Stimulated activated CD4-positive, alpha-beta T cell treated with anti-CD3 and anti-CD28 coated beads, TNF-alpha, amount 100 ng/mL, for 4 hours (primary cell): ENCODE results near the gene SHC2.
"Not testable (repeated sequence)": the region's sequence is repeated elsewhere in the genome, so short reads cannot be mapped to it uniquely, and the experiment has no call there.

Experiments
- DNase-seq, 3 experiments: peaks; one replicate each; pipeline ENCODE4 v3.0.0-alpha.2; 2020; ENCODE audit warnings: low read depth in 3 of 3

Gene SHC2

DNA sequence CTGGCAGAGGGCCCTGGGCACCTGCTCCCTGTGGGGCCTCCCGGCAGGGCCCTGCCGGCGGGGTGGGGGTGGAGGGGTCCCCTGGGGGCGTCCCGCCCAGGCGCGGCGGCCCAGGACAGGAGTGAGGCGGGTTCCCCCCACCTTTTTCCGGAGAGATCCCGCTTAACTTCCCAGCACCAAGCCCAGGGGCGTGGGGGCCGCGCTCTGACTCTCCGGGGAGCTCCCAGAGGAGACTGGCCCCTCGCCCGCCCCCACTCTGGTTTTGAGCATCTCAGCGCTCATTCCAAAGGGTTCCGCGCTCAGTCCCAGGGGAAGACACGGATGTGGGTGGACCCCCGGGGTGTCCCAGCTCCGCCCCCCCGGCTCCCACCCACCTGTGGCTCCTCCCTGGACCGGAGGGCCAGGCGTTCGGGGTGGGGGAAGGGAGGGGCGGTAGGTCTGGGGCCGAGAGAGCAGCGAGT lies 52.4 kb downstream of the SHC2 start:
- no peak for DNase-seq

DNA sequence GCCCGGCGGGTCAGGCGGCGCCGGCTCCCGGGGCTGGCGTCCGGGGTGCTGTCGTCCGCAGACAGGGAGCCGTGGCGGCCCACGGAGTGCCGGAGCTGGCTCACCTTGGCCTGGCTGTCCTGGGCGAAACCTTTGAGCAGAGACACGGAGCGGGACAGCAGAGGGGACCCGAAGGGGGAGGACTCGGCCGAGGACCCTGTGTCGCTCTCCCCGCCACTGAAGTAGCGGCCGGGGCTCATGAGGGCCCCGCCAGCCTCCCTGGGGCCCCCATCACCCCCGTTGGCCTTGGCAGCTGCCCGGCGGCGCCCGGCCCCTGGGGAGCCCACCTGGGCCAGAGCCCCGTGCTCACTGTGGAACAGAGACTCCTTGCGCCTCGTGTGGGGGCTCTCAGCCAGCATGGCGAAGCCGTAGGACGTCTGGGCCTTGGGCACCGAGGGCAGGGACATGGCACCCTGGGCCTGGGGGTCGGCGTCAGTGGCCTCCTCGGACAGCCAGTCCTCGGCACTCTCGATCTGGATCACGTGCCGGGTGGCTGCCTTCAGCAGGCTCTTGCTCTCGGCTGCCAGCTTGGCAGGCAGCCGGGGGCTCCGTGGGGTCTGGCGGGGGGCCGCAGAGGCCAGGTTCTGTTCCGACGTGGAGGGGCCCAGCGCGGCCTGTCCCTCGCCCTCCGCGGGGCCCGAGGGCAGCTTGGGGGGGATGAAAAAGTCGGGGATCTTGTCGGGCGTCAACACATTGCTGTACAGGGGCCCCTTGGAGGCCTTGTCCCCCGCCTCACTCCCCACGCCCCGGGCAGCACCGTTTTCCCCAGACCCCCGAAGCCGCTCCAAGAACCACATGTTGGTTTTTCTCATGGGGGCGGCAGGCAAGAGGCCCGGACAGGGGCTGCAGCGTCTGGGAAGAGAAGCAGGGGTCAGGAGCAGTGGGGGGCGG lies 53.1 kb downstream of the SHC2 start:
- no peak for DNase-seq

DNA sequence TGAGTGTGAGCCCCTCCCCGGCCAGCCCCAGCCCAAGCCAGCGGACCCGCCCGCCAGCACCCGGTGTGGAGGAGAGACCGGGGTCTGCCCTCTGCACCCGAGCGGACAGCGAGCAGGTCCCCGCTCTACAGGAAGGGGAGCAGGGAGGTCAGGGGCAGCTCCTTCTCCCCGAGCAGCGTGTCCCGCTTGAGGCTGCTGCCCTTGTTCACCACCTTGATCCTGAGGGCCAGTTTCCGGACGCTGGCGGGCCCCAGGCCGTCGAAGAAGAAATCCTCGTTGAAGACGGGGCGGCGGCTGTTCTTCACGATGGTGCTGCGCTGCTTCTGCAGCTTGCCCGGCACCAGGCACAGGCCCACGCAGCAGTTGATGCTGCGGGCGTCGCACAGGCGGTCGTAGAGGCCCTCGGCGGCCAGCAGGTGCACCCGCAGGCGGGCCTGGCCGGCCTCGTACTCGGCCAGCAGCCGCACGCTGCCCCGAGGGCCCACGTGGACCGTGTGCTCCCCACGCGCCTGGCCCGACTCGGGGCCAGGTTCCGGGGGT lies 53.8 kb downstream of the SHC2 start:
- no peak for DNase-seq

DNA sequence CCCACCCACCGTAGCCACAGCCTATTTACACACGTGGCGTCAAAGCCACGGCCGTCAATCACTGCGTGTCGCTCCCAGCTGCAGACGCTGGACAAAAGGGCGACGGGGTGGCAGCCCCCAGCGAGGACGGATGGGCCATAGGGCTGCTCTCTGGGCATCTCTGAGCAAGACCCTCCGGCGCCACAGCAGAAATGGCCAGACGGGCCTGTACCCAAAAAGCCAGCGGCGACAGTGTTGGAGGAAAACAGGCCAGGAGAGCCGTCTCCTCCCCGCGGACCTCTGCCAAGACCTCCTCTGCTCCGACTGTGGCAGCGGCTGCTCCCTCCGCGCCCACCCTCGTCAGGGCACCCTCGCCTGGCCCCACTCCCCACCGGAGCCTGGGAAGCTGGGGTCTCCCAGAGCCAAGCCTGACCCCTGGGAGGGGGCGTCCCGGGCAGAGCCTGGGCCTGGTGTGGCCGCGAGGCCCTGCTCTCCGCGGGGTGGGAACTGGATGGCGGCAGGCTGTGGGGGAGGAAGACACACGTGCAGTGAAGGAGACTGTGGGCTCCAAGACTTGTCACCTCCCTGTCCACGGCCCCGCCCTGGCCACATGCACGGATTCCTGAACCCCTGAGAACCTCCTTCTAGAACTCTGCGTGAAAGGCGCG lies 54.6 kb downstream of the SHC2 start:
- no peak for DNase-seq

DNA sequence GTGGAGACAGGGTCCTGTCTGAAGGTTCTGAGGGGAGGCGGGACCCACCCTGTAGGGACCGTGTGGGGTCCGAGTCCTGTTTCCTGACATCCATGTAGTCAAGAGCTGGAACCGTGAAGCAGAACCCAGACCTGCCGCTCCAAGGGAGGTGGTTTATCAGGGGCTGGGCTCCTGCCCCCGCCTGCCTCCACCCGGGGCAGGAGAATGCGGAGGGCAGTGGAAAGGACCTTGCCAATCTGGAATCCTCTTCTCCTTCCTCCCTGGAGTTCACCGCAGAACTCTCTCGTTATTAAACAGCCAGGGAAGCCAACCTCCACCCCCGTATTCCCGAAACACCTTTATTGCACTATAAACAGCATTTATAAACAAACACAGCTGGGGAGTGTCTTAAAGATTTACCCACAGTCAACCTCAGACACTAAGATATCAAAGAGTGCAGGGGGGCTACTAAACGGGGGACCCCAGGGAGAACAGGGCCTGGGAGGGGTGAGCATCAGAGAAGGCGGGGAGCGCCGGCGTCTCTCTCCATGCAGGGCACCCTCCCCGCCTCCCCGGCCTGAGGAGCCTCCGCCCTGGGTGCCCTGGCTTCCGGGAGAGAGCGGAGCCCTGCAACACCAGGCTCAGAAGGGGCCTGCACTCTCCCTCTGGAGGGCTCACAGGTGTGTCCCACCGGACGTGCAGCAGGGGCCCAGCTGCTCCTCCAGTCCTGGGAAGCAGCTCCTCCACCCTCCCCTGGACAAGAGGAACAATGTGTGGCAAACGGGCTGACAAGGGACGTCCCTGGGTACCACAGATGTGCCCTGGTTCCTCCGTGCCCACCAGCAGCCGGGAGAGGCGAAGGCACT lies 55.5 kb downstream of the SHC2 start:
- no peak for DNase-seq

DNA sequence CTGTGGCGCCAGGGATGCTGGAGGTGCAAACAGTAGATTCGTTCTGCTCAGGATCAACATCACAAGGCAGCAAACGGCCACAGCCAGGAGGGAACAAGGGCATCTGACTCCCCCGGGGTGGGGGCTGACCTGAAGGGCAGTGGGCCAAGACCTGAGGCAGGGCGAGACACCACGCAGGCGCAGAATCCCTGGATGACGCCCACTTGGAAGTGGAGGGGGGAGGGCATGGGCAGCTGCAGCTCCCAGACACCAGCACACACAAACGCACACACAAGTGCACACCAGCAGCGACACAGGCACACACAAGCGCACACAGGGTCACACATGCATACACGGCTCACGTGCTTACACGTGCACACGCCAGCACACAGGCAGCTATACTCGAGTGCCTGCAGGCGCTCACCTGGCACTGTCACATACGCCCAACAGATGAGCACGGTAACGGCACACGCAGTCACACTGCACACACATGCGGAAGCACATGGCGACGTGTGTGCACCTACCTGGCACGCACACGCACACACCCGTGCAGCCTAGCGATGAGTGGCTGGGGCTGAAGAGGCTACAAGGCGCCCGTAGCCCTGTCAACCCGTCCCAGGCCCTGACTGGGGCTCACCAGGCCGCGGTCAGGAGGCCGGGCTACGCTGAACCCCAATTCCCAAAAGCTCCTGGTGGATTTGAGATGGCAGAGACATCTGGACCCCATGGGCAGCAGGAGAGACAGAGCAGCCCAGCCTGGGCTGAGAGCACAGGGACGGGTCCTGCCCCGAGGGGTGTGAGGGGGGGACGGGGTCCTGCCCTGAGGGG lies 57.4 kb downstream of the SHC2 start:
- DNase-seq = no peak

DNA sequence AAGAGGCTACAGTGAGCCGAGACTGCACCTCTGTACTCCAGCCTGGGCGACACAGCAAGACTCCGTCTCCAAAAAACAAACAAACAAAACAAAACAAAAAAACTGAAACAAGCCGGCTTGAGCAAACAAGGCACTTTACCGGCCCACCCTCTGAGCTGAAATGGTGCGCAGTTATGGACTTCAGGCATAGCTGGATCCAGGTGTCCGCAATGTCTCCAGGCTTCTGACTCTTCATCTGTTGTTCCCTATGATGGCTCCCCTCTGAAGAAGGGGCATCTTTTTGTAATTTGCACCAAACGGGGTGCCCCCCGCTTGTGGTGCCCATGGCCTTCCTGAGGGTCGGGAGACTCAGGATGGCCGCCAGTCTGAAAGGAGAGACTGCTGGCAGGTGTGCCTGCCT lies 58.0 kb downstream of the SHC2 start:
- DNase-seq = no peak

DNA sequence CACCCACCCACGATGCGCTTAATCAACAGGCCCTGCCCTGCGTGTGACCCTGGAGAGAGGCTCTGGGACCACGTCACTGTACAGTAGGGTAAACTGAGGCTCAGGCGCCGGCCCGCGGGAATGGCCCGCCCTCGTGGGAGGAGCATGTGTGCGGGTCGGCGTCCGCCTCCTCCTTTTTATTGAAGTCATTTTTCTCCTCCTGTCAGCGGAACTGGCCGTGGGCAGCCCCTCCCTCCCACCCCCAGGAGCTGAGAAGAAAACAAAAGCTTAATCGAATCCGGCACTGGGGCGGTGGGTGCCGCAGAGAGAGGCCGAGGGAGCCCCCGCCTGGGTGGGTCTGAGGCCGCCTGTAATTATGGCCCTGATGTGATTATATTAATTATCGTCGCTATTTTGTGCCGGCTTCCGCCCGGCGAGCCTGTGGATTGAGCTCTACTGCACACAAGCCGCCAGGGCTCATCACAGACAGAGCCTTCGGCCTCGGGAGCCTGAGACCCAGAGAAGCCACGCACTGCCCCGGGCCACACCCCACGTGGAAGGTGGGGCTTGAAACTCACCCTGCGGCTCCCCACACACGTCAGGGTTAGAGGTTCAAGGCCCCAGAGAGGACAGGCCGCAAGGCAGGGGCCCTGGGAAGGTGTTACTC lies 58.8 kb downstream of the SHC2 start:
- no peak for DNase-seq

DNA sequence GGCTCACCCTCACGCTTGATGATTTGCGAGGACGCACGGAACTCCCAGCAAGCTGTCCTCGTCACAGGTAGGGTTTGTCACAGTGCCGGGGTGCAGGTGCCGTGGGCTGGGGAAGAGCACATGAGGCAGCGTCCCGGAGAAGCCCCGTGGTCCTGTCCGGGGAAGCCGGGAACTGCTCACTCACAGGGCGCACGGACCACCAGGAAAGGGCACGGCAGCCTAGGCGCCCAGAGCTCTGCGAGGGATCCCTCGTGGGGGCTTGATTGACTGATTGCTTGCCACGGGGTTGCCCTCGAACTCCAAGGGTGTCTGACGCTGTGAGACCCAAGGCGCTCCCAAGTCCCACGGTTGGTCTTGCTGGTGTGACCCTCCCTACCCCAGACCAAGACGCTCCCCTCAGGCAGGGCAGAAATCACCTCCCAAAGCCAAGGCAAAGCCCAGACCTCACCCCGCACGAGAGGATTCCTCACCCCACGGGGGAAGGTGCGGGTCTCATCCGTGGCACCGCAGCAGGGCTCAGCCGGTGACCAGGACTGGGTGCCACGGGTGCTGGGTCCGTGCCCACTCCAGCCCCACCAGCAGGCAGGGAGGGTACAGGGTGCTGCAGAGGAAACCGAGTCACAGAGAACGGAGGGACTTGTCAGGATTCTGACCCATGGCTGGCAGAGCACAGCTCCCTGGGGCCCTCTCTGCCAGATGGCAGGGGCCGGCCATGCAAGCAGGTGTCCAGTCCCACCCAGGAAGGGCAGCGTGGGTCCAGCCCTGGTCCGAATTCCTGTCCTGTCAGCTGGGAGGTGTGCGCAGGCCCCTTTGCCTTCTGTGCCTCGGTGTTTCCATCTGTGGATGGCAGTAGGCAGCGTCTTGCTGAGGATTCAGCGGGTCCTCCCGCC lies 59.6 kb downstream of the SHC2 start:
- DNase-seq = no peak

DNA sequence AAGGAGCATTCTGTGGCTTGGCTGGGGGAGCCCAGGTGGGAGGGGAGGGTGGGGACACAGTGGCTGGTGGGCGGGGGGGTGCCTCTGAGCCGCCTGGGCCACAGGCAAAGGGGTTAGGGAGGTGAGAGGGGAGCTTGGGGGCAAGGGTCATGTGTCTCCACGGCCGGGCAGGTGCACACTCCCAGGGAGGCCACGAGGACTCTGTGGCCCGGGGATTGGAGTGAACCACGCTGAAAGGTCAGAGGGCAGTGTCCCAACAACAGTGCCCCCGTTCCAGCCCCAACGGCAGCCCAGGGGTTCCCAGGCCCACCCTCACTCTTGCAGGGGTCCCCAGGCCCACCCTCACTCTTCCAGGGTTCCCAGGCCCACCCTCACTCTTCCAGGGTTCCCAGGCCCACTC lies 61.5 kb downstream of the SHC2 start:
- DNase-seq = no peak

DNA sequence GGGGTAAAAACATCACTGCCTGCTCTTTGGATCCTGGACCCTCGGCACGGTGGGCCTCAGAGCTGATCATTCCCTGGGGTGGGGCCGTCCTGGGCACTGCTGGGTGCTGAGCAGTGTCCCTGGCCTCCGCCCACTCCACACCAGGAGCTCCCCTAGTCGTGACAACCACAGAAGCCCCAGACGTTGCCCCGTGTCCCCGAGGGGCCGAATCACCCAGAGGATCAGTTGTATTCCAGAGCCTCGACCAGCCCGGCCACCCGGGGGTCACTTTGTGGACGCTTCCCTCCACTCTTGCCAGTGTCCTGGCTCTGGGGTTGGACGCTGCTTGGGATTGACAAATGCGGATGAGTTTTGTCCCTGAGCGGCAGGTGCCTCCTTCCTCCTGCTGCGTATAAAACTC lies 62.1 kb downstream of the SHC2 start:
- no peak for DNase-seq

DNA sequence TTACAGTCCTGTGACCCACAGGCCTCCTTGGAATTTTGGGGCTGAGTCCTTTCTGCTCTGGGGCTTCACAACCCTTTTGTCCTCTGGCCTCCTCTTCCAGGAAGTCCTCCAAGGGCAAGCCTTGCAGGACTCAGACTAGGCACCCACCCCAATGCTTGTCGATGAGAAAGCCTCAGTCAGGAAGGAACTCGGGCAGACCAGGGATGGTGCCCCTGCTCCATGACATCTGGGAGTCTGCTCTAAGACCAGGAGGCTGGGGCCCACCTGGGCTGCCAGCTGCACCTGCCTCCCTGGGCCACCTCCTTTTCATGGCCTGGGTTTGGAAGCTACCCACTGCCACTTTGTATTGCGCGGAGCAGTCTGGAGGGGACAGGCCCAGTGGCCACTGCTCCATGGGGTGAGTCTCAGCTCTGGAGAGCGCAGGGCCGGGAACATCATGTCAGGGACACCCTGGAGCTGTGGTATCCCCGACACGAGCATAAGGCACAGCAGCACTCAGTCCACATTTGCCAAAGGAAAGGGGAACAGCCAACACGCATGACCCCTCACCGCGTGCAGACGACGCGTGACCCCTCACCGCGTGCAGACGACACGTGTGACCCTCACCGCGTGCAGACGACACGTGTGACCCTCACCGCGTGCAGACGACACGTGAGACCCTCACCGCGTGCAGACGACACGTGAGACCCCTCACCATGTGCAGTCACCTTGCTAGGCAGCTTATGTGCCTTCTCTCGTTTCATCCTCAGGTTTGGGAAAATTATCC lies 62.7 kb downstream of the SHC2 start:
- no peak for DNase-seq

DNA sequence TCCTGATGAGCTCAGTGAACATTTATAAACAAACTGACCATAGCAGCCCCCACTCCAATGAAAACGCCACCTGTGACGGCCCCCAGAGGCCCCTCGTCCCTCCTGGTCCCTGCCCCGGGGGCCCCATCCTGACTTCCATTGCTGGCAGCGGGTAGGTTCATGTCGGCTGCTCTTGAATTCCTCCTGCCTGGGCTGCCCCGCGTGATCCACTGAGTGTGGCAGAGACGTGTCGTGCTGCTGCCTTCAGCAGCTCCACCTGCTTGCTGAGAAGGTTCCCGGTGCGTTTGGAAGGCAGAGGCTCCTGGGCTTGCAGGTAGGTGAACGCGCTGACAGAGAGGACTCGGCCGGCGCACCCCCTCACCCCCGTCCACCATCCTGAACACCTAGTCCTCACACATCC lies 63.5 kb downstream of the SHC2 start:
- DNase-seq = no peak

DNA sequence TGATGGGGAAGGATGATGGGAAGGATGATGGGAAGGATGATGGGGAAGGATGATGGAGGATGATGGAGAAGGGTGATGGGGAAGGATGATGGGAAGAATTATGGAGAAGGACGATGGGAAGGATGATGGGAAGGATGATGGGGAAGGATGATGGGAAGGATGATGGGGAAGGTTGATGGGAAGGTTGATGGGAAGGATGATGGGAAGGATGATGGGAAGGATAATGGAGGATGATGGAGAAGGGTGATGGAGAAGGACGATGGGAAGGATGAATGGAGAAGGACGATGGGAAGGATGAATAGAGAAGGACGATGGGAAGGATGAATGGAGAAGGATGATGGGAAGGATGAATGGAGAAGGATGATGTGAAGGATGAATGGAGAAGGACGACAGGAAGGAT lies 65.4 kb downstream of the SHC2 start:
- DNase-seq = no peak

DNA sequence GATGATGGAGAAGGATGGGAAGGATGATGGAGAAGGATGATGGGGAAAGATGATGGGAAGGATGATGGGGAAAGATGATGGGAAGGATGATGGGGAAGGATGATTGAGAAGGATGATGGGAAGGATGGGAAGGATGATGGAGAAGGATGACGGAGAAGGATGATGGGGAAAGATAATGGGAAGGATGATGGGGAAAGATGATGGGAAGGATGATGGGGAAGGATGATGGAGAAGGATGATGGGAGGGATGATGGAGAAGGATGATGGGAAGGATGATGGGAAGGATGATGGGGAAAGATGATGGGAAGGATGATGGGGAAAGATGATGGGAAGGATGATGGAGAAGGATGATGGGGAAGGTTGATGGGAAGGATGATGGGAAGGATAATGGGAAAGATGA lies 66.0 kb downstream of the SHC2 start:
- not testable (repeated sequence) for DNase-seq

DNA sequence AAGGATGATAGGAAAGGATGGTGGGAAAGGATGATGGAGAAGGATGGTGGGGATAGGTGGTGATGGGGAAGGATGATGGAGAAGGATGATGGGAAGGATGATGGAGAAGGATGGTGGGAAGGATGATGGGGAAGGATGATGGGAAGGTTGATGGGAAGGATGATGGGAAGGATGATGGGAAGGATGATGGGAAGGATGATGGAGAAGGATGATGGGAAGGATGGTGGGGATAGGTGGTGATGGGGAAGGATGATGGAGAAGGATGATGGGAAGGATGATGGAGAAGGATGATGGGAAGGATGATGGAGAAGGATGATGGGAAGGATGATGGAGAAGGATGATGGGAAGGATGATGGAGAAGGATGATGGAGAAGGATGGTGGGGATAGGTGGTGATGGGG lies 67.3 kb downstream of the SHC2 start:
- DNase-seq = not testable (repeated sequence)

DNA sequence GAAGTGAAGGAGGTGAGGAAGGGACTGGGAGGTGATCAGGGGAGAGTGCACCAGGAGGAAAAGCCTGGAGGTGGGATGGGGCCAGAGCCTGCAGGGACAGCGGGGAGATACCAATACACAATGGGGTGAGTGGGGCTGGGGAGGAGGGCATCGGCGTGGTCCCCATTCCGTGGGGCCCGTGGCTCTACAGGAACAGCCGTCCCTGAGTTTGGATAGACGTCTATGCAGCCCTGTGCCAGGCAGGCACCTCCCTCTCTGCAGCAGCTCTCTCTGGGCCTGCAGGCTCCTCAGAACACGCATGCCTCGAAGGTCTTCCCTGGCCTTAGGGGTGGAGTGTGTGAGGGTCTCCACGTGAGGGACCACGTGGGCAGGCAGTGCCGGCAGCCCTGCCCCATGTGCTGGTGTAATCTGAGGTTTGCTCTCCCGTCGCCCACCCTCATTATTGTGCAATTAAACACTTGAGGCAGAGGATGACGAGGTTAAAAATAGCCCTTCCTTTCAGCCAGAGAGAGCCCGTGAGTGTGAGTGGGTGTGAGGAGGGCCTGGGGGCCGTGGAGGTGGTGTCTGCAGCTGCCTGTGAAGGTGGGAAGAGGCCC lies 68.4 kb downstream of the SHC2 start:
- DNase-seq = no peak

DNA sequence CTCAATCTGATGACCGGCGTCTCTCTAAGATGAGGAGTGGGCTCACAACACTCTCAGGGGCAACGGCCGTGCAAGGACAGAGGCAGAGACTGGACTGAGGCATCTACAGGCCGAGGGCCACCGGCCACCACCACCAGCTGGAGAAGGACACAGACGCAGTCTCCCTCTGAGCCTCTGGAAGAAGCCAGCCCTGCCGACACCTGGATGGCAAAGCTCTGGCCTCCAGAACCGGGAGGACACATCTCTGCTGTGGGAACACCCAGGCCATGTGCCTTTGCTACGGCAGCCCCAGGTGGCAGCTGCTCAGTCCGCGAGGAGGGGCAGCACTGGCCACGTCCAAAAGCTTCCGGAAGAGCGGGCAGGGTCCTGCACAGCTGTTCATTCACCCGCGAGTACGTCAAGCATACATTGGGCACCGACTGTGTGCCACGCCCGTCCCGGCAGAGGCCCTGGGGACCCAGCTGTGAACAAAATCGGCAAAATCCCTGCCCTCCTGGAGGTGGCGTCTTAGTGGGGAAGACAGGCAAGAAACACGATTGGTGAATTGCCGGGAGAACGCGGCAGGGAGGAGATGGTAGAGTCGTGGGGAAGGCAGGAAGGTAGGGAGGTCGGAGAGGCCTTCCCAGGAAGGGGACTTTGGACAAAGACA lies 69.0 kb downstream of the SHC2 start:
- no peak for DNase-seq
